Body of pancreas (tissue), 4 donors: Measurements from ENCODE around the gene RERG. TPM values are rescaled to one million over a fixed set of nuclear protein-coding genes. Genes with fewer than 3 reads are reported as not detected.
A peak's percentile ranks its signal among the peaks of the same experiment; 100 is the strongest.
"Not testable (repeated sequence)": the region's sequence is repeated elsewhere in the genome, so short reads cannot be mapped to it uniquely, and the experiment has no call there.

Source experiments
- ATAC-seq: fragments of 150-250 bp; one replicate; pipeline ENCODE4 v1.9.1; 2016
- DNase-seq, 4 donors: peaks; one replicate each; pipeline ENCODE4 v3.0.0-alpha.2; 2019
- H3K27ac ChIP-seq, 4 donors: fragments of 200-600 bp; sonication (generic); 1 replicate in 3 of 4; 2 replicates in 1 of 4; pipeline versions ENCODE4 v1.5.1 to v1.6.1; 2016 to 2019; ENCODE audit warnings: mild to moderate bottlenecking in 1 of 4, mixed read lengths in 1 of 4, moderate library complexity in 1 of 4
- H3K27me3 ChIP-seq, 2 donors: fragments of 200-600 bp; sonication (generic); one replicate each; pipeline ENCODE4 v1.6.0; 2016; ENCODE audit warnings: mild to moderate bottlenecking in 1 of 2
- H3K36me3 ChIP-seq, 2 donors: fragments of 200-600 bp; sonication (generic); replicated peaks in 1 of 2; 2 replicates each; pipeline ENCODE4 v1.5.1; 2016; ENCODE audit warnings: low read depth in 2 of 2; ENCODE audit not compliant: insufficient read depth in 1 of 2
- H3K4me1 ChIP-seq: fragments of 200-600 bp; sonication (generic); one replicate; pipeline ENCODE4 v1.6.0; 2016
- H3K4me3 ChIP-seq, 2 donors: fragments of 200-600 bp; sonication (generic); 1 replicate in 1 of 2; 2 replicates in 1 of 2; pipeline ENCODE4 v1.5.1; 2016 to 2019
- H3K9me3 ChIP-seq, 3 donors: fragments of 200-600 bp; sonication (generic); 1 replicate in 2 of 3; 2 replicates in 1 of 3; pipeline ENCODE4 v1.5.1; 2016
- POLR2A ChIP-seq, 3 donors: fragments of 450-650 bp; IDR thresholded peaks; one replicate each; pipeline ENCODE4 v1.6.1; 2016; ENCODE audit warnings: antibody characterized with exemption in 3 of 3, mild to moderate bottlenecking in 2 of 3
- WGBS, 2 donors: methylation state at CpG; one replicate each; pipeline ENCODE4 v1.1.5; 2017; 5-methylcytosine and 5-hydroxymethylcytosine counted together
- intact Hi-C: fragments of 100-400 bp; cut with DNase I; formaldehyde crosslinking; loops from one replicate; pipeline ENCODE4 v1.15.1; 2023
- total RNA-seq, 2 donors: library from RNA; depleted of rRNA; stranded (reverse); fragments of >200 nt; gene quantifications; one replicate each; pipeline ENCODE4 v1.1.0, GENCODE V29; 2016
- TF ChIP-seq, protein P1 (sequence below), 7 experiments: fragments of 450-650 bp in 4 of 7; fragments of 200-600 bp in 3 of 7; sonication (generic) in 3 of 7; IDR thresholded peaks; one replicate each; pipeline ENCODE4 v1.5.1; 2016 to 2019; ENCODE audit warnings: antibody characterized with exemption in 7 of 7

The RERG gene
- total RNA-seq, 2 donors from 2014 or later, result 10.9 to 13.8 TPM

DNA sequence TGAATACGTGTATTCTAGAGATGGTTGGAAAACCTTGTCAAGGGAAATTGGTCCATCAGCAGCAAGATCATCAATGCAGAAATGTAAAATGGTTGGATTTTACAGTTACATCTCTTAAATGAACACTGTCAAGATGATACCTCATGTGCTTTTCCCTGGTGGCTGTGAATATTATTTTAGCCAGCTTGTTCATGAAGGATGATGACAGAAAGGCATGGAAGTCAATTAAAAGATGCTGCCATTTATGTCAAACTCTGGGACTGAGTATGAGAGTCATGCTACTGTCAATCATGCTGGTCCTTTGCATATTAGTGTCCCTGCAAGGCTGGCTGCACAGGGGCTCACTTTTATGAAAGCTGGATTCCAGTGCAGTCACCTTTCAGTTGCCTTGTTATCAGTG is 10.3 kb upstream of the RERG start:
- TF ChIP-seq POLR2A (IDR thresholded peaks at IDR 0.05), result no peak
- TF ChIP-seq, protein P1, sequence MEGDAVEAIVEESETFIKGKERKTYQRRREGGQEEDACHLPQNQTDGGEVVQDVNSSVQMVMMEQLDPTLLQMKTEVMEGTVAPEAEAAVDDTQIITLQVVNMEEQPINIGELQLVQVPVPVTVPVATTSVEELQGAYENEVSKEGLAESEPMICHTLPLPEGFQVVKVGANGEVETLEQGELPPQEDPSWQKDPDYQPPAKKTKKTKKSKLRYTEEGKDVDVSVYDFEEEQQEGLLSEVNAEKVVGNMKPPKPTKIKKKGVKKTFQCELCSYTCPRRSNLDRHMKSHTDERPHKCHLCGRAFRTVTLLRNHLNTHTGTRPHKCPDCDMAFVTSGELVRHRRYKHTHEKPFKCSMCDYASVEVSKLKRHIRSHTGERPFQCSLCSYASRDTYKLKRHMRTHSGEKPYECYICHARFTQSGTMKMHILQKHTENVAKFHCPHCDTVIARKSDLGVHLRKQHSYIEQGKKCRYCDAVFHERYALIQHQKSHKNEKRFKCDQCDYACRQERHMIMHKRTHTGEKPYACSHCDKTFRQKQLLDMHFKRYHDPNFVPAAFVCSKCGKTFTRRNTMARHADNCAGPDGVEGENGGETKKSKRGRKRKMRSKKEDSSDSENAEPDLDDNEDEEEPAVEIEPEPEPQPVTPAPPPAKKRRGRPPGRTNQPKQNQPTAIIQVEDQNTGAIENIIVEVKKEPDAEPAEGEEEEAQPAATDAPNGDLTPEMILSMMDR (IDR thresholded peaks at IDR 0.05), result no peak
- no peaks in the 10 kb centered on the region for H3K4me1 ChIP-seq
- ATAC-seq (no peak), DNase-seq (no peak)
- WGBS, 2 donors, result 42 to 52% methylated on average over 1 of the region's 1 CpG
- H3K9me3 ChIP-seq, result no peaks in the 10 kb centered on the region
- no peaks in the 10 kb centered on the region for H3K36me3 ChIP-seq
- intact Hi-C loops, result no loop called here
- no peak overlapping the region for H3K4me3 ChIP-seq
- H3K27ac ChIP-seq, result no peak overlapping the region
- no peaks in the 10 kb centered on the region for H3K27me3 ChIP-seq

DNA sequence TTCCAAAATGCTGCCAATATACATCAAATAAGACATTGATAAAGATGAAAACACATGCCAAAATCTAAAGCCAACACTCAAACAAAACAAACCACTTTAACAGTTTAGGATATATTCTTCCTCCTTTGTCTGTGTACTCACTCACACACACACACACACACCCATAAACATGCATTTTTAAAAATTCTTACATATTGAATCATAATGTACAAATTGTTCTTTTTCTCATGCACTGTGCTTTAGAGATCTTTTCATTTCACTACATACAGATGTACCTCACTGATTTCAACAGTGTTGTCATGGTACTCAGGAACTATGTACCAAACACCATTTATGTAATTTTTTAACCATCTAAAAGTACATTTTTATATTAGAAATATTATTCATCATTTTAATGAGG is 9.5 kb upstream of the RERG start:
- Histone ChIP-seq H3K27me3 (no peaks in the 10 kb centered on the region), H3K36me3 (no peaks in the 10 kb centered on the region), H3K27ac (no peak overlapping the region), H3K4me3 (no peak overlapping the region), H3K9me3 (no peaks in the 10 kb centered on the region), H3K4me1 (no peaks in the 10 kb centered on the region)
- intact Hi-C loops, result no loop called here
- ATAC-seq (no peak), DNase-seq (no peak)
- TF ChIP-seq, protein P1 (IDR thresholded peaks at IDR 0.05), result no peak
- no peak for TF ChIP-seq POLR2A (IDR thresholded peaks at IDR 0.05)

DNA sequence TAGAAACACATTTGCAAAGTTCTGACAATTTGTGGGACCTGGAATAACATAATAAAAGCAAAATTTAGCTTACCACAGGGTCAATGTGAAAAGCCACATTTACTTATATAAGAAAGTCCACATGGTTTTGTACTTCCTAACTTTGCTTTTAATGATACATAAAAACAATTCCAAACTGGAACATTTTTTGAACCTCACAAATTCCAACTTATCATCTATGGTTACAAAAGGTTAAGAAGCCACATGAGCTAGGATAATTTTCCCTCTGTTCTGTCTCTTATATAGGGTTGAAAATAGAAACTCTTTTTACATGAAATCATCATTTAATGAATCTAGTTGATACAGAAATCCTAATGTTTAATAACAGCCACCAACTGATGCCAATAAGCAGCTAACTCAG is 8.9 kb upstream of the RERG start:
- intact Hi-C loops, result no loop called here
- H3K4me3 ChIP-seq, result no peak overlapping the region
- DNase-seq (no peak), ATAC-seq (no peak)
- H3K36me3 ChIP-seq, result no peaks in the 10 kb centered on the region
- H3K27ac ChIP-seq, result no peak overlapping the region
- H3K27me3 ChIP-seq, result no peaks in the 10 kb centered on the region
- no peaks in the 10 kb centered on the region for H3K9me3 ChIP-seq
- TF ChIP-seq POLR2A (IDR thresholded peaks at IDR 0.05), result no peak
- TF ChIP-seq, protein P1 (IDR thresholded peaks at IDR 0.05), result no peak
- no peaks in the 10 kb centered on the region for H3K4me1 ChIP-seq

DNA sequence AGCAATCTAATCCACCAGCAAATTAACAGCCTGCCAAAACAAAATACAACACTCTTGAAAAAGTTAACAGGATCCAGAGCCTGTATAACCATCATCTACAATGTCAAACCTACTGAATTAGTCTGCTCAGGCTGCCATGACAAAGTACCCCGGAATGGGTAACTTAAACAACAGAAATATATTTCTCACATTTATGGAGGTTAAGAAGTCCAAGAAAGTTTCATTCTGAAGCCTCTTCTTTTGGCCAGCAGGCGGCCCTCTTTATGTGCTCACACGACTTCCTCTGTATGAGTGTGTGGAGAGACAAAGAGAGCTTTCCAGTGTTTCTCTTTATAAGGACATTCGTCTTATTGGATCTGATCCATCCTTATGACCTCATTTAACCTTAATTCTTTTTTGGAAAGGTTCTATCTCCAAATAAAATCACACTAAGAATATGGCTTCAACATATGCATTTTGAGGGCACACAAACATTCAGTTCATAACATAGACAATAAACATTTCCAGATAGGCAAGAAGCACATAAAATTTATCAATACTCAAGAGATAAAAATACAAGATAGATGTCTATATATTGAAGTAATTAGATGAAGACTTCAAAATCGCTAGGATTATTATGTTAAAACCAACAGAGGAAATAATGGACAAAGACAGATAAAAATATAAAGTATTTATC is 5.9 kb upstream of the RERG start:
- TF ChIP-seq, protein P1 (IDR thresholded peaks at IDR 0.05), result peak in 6 of 7 experiments; percentile 46 to 63 (median 50)
- no peak for TF ChIP-seq POLR2A (IDR thresholded peaks at IDR 0.05)
- Histone ChIP-seq H3K27me3 (no peaks in the 10 kb centered on the region), H3K9me3 (no peaks in the 10 kb centered on the region), H3K36me3 (no peaks in the 10 kb centered on the region), H3K4me3 (no peak overlapping the region), H3K4me1 (no peaks in the 10 kb centered on the region), H3K27ac (no peak overlapping the region)
- DNase-seq, result peak; percentile 42 to 70 (median 50)
- 9 to 10% methylated on average over 5 of the region's 5 CpGs for WGBS, 2 donors
- intact Hi-C loops, result loop anchor here (10.0 kb wide), 1 partner anchor 82 kb away; no protein-coding TSS in a partner anchor
- ATAC-seq, result peak; percentile 76

DNA sequence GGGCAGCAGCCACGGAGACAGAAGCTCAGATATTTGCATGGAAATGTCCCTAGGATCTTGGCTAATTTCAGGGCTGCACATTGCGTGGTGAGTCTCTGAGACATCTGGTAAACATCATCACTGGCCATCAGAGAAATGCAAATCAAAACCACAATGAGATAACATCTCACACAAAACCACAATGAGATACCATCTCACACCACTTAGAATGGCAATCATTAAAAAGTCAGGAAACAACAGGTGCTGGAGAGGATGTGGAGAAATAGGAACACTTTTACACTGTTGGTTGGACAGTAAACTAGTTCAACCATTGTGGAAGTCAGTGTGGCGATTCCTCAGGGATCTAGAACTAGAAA is 4.6 kb upstream of the RERG start:
- DNase-seq, H3K36me3 ChIP-seq, H3K27ac ChIP-seq, H3K9me3 ChIP-seq, H3K27me3 ChIP-seq, ATAC-seq, H3K4me3 ChIP-seq, H3K4me1 ChIP-seq: not testable (repeated sequence)
- intact Hi-C loops, result loop anchor here (10.0 kb wide), 1 partner anchor 81 kb away; no protein-coding TSS in a partner anchor
- 55 to 60% methylated on average over 3 of the region's 3 CpGs for WGBS, 2 donors
